K562 (cell line): Measurements from ENCODE around the gene UBE2L6. TPM values are rescaled to one million over a fixed set of nuclear protein-coding genes. Genes with fewer than 3 reads are reported as not detected.

Experiments used
- ATF1 ChIP-seq, 2 experiments: fragments of 450-650 bp in 1 of 2; IDR thresholded peaks; 2 replicates each; pipeline ENCODE4 v1.6.1; 2016; ENCODE audit warnings: missing compliant biosample characterization in 1 of 2, missing genetic modification characterization in 1 of 2
- CEBPZ ChIP-seq: fragments of 150-350 bp; IDR thresholded peaks from 2 replicates; pipeline ENCODE4 v1.6.1; 2014; ENCODE audit warnings: low read depth, mild to moderate bottlenecking, low read length, borderline replicate concordance
- FOXJ3 ChIP-seq: sonication (generic); formaldehyde crosslinking; IDR thresholded peaks from 2 replicates; pipeline ENCODE4 v1.4.0; 2020; ENCODE audit warnings: mild to moderate bottlenecking, missing genetic modification reagents
- HDAC8 ChIP-seq: fragments of 450-650 bp; IDR thresholded peaks from 2 replicates; pipeline ENCODE4 v1.6.1; 2016; ENCODE audit warnings: mild to moderate bottlenecking, missing genetic modification characterization, moderate library complexity, missing compliant biosample characterization
- HOXB6 ChIP-seq: fragments of 250-450 bp; sonication (Bioruptor Pico); IDR thresholded peaks from 2 replicates; pipeline ENCODE4 v1.5.1; 2022; ENCODE audit warnings: mild to moderate bottlenecking, borderline replicate concordance
- MTA2 ChIP-seq: fragments of 450-650 bp; IDR thresholded peaks from 2 replicates; pipeline ENCODE4 v1.6.1; 2016; ENCODE audit warnings: low read depth
- NCOA2 ChIP-seq, 2 experiments: fragments of 450-650 bp; IDR thresholded peaks; 2 replicates each; pipeline ENCODE4 v1.6.1; 2018; ENCODE audit warnings: mild to moderate bottlenecking in 2 of 2, moderate library complexity in 1 of 2; ENCODE audit not compliant: partially characterized antibody in 2 of 2
- NFIX ChIP-seq: fragments of 250-450 bp; sonication (Bioruptor Pico); IDR thresholded peaks from 2 replicates; pipeline ENCODE4 v1.4.0; 2020; ENCODE audit warnings: low read depth, mild to moderate bottlenecking, moderate library complexity
- PCBP2 ChIP-seq: fragments of 200-400 bp; formaldehyde crosslinking; IDR thresholded peaks from 2 replicates; pipeline ENCODE4 v1.6.1; 2018; ENCODE audit warnings: low read length, low read depth, mild to moderate bottlenecking, moderate library complexity; ENCODE audit not compliant: poor library complexity, severe bottlenecking
- POLR2B ChIP-seq: fragments of 450-650 bp; IDR thresholded peaks from 2 replicates; pipeline ENCODE4 v1.6.1; 2018; ENCODE audit warnings: low read depth; ENCODE audit not compliant: partially characterized antibody
- PPARD ChIP-seq: fragments of 250-450 bp; sonication (Bioruptor Pico); IDR thresholded peaks from 2 replicates; pipeline ENCODE4 v1.8.0; 2022; ENCODE audit warnings: inconsistent platforms, mild to moderate bottlenecking, moderate library complexity
- PRPF4 ChIP-seq: fragments of 200-400 bp; formaldehyde crosslinking; IDR thresholded peaks from one replicate; pipeline ENCODE4 v1.6.1; 2017; ENCODE audit warnings: low read length, low read depth, mild to moderate bottlenecking; ENCODE audit not compliant: insufficient read depth, poor library complexity, severe bottlenecking
- RBBP5 ChIP-seq: fragments of 200-600 bp; sonication (generic); IDR thresholded peaks from 2 replicates; pipeline ENCODE4 v1.6.1; 2012; ENCODE audit warnings: borderline replicate concordance, mild to moderate bottlenecking, low read length, control low read depth, inconsistent platforms; ENCODE audit not compliant: insufficient read depth, poor library complexity, severe bottlenecking
- SP2 ChIP-seq: IDR thresholded peaks from 2 replicates; pipeline ENCODE4 v1.6.1; 2011; ENCODE audit warnings: mild to moderate bottlenecking, low read depth, low read length, moderate library complexity; ENCODE audit not compliant: poor library complexity, severe bottlenecking; ENCODE audit errors: extremely low read depth
- ZFPM2 ChIP-seq: fragments of 250-450 bp; sonication (Bioruptor Pico); IDR thresholded peaks from 2 replicates; pipeline ENCODE4 v1.5.1; 2022; ENCODE audit warnings: mild to moderate bottlenecking
- ZFX ChIP-seq: sonication (generic); formaldehyde crosslinking; IDR thresholded peaks from 2 replicates; pipeline ENCODE4 v1.8.0; 2022; ENCODE audit warnings: mild to moderate bottlenecking, missing genetic modification reagents, moderate library complexity
- ZKSCAN8 ChIP-seq: fragments of 200-800 bp; sonication (Bioruptor generic); IDR thresholded peaks from 2 replicates; pipeline ENCODE4 v1.6.1; 2016; ENCODE audit warnings: missing genetic modification characterization, missing compliant biosample characterization
- ZNF175 ChIP-seq: fragments of 200-800 bp; sonication (Bioruptor generic); IDR thresholded peaks from 2 replicates; pipeline ENCODE4 v1.6.1; 2016; ENCODE audit warnings: low read depth, mild to moderate bottlenecking, missing genetic modification characterization, missing compliant biosample characterization
- ZNF23 ChIP-seq: fragments of 250-450 bp; sonication (Bioruptor Pico); IDR thresholded peaks from 2 replicates; pipeline ENCODE4 v1.4.0; 2020; ENCODE audit warnings: mild to moderate bottlenecking
- ZNF24 ChIP-seq: fragments of 450-650 bp; IDR thresholded peaks from 2 replicates; pipeline ENCODE4 v1.6.1; 2016
- ZNF408 ChIP-seq: fragments of 250-450 bp; sonication (Bioruptor Pico); IDR thresholded peaks from 2 replicates; pipeline ENCODE4 v1.4.0; 2020; ENCODE audit warnings: low read depth, mild to moderate bottlenecking, moderate library complexity
- polyA plus RNA-seq, 8 experiments: library from polyadenylated mRNA; depleted of rRNA in 4 of 8; stranded (reverse) in 5 of 8; unstranded in 3 of 8; fragments of >200 nt; fragmentation: Nextera tagmentation in 2 of 8; fragmentation: Illumina TruSeq in 1 of 8; extraction: Ambion mirVana in 2 of 8; extraction: Trizol in 1 of 8; gene quantifications; 2 replicates each; pipeline versions ENCODE4 v1.2.1 to v1.2.3, GENCODE V29; 2011 to 2014; ENCODE audit warnings: inconsistent platforms in 1 of 8, missing spikeins in 1 of 8
- total RNA-seq, 7 experiments: library from RNA; depleted of rRNA in 6 of 7; stranded (reverse); fragments of >200 nt in 6 of 7; fragmentation: Illumina TruSeq in 2 of 7; extraction: Trizol in 2 of 7; gene quantifications; 2 replicates each; pipeline versions ENCODE4 v1.2.1 to v1.2.3, GENCODE V29; 2011 to 2021; ENCODE audit warnings: low replicate concordance in 1 of 7
- TF ChIP-seq, protein P1 (sequence below): fragments of 450-650 bp; IDR thresholded peaks from 2 replicates; pipeline ENCODE4 v1.6.1; 2016; ENCODE audit warnings: low read depth, mild to moderate bottlenecking, moderate library complexity
- TF ChIP-seq, protein P2 (sequence below): sonication (generic); formaldehyde crosslinking; IDR thresholded peaks from 2 replicates; pipeline ENCODE4 v1.8.0; 2022; ENCODE audit warnings: mild to moderate bottlenecking, missing genetic modification reagents

The UBE2L6 gene
- total and polyA plus RNA-seq, 9 of the 15 experiments (the other 6 are each of a cell fraction or from before 2014, with no cell fraction given) = 5.9 to 24.9 (median 9.7) TPM

DNA sequence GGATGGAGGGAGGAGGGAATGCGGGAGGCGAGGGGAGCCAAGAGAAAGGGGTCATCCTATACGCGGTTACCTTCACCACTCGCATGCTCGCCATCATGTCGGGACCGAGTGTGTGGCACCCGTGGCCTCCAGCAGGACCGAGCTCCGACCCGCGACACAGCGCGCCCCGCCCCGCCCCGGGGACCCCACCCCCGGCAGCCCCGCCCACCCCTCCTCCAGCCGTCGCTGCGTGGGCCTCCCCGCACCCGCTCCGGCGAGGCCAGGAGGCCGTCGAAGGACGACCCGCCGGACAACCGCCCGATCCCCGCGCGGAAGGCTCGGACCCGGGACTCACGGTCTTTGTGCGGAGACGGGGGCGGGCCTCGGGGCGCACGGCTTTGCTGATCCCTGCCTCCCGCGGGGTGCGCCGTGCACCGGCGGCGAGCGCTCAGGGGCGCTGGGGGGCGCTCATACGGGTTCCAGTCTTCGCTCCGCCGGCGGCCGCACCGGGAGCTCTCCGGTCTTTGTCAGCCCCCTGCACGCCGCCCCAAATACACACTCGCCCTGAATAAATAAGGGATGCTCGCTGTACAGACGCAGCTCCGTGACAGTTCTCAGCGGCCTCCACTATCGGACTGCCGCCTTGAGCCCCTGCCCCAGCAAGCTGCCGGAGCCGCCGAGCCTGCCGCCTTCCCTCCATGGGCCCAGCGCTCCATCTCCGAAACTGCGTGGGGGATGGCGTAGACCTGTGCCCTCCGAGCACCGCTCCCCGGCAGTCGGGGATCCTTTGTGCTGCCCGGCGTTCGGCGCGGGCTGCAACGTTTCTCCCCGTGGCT is at the start of gene UBE2L6 (continued):
- TF ChIP-seq ZNF175 (no peak), POLR2B (no peak), HOXB6 (CRISPR knock-in tag) (no peak), ZKSCAN8 (CRISPR knock-in tag) (no peak), PPARD (no peak), NCOA2 (IDR thresholded peaks at IDR 0.05; ENCODE audit: partially characterized antibody in 2 of 2) (no peak), PCBP2 (no peak), ZNF23 (no peak), PRPF4 (no peak), FOXJ3 (CRISPR knock-in tag) (no peak), ATF1 (CRISPR knock-in tag; IDR thresholded peaks at IDR 0.05) (no peak), ATF1 (tag; IDR thresholded peaks at IDR 0.05) (no peak; the same call in none of the 2 replicates), NFIX (CRISPR knock-in tag) (no peak), ZNF408 (CRISPR knock-in tag) (no peak), MTA2 (no peak), ZNF24 (no peak), HDAC8 (no peak), CEBPZ (no peak), ZFPM2 (CRISPR knock-in tag) (no peak), RBBP5 (peak; percentile 32), SP2 (no peak), ZFX (peak; percentile 65)
- TF ChIP-seq, protein P1, sequence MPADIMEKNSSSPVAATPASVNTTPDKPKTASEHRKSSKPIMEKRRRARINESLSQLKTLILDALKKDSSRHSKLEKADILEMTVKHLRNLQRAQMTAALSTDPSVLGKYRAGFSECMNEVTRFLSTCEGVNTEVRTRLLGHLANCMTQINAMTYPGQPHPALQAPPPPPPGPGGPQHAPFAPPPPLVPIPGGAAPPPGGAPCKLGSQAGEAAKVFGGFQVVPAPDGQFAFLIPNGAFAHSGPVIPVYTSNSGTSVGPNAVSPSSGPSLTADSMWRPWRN = no peak
- TF ChIP-seq, protein P2, sequence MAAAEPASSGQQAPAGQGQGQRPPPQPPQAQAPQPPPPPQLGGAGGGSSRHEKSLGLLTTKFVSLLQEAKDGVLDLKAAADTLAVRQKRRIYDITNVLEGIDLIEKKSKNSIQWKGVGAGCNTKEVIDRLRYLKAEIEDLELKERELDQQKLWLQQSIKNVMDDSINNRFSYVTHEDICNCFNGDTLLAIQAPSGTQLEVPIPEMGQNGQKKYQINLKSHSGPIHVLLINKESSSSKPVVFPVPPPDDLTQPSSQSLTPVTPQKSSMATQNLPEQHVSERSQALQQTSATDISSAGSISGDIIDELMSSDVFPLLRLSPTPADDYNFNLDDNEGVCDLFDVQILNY (CRISPR knock-in tag) = 0 out of 2 replicates have a peak, but pooled peaks have one; percentile 34
